ENCODE results near the gene CSHL1.

GRCh38 chr17:63941162-63941561 lies 30.1 kb upstream of the CSHL1 start:
- TF ChIP-seq CTCF (IDR thresholded peaks at IDR 0.05; ENCODE audit: insufficient read depth, low read depth, low read length) (no peak), EZH2 (IDR thresholded peaks at IDR 0.05; ENCODE audit: insufficient read depth, low read length) (no peak)
